GM13976 (cell line): Measurements from ENCODE around the gene KRTAP2-1.
"Not testable (repeated sequence)": the region's sequence is repeated elsewhere in the genome, so short reads cannot be mapped to it uniquely, and the experiment has no call there.

Experiments
- DNase-seq: peaks from one replicate; pipeline ENCODE4 v3.0.0; 2012; ENCODE audit warnings: low spot score
- in situ Hi-C: fragments of 300-500 bp; cut with MboI; formaldehyde crosslinking; loops from one replicate; pipeline ENCODE4 v1.12.0; 2022; ENCODE audit warnings: low sequenced_read_pairs, mixed read lengths, inconsistent platforms; ENCODE audit not compliant: unreplicated experiment
- TF ChIP-seq, protein P1 (sequence below): IDR thresholded peaks from 2 replicates; pipeline ENCODE4 v1.5.1; 2012; ENCODE audit warnings: borderline replicate concordance, mild to moderate bottlenecking; ENCODE audit not compliant: insufficient read depth; ENCODE audit errors: extremely low read depth, missing control alignments, control extremely low read depth

The KRTAP2-1 gene, protein sequence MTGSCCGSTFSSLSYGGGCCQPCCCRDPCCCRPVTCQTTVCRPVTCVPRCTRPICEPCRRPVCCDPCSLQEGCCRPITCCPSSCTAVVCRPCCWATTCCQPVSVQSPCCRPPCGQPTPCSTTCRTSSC

DNA sequence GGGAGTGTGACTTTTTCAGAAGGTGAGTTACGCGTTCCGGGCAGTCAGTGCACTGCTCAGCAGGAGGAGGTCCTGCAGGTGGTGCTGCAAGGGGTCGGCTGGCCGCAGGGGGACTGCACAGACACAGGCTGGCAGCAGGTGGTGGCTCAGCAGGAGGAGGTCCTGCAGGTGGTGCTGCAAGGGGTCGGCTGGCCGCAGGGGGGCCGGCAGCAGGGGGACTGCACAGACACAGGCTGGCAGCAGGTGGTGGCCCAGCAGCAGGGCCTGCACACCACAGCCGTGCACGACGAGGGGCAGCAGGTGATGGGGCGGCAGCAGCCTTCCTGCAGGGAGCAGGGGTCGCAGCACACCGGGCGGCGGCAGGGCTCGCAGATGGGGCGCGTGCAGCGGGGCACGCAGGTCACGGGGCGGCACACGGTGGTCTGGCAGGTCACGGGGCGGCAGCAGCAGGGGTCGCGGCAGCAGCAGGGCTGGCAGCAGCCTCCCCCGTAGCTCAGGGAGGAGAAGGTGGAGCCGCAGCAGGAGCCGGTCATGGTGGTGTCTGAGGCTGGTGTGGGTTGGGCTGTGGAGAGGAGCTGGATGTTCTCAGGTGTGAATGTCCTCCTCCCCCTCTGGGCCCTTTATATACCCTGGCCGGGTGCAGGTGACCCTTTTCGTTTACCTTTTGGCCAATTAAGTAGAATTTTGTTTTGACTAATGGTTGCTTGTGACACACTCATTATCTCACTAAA lies at the start of gene KRTAP2-1:
Gene KRTAP2-1, minus strand, starts transcription at position 582 of the 731 bp plus-strand sequence. Its CDS starts 49 bp downstream, at position 533.
- in situ Hi-C loops, DNase-seq: not testable (repeated sequence)

DNA sequence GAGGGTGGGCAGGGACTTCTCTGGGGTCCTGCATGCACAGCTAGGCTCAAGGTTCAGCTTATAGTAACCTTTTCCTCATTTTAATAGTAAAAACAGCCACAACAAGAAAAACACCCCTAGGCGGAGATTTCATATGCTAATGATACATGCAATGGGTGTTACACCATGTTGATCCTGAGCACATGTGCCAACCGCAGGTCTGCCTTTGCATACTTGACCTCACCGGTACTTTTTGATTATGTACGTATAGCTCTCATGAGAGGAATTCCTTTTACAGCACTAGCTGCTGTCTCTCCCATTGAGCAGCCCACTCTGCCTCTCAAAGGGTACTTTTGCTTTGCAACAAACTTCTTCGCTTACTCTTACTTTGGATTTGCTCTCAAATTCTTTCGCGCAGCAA lies 48.9 kb upstream of the KRTAP2-1 start:
- TF ChIP-seq, protein P1, sequence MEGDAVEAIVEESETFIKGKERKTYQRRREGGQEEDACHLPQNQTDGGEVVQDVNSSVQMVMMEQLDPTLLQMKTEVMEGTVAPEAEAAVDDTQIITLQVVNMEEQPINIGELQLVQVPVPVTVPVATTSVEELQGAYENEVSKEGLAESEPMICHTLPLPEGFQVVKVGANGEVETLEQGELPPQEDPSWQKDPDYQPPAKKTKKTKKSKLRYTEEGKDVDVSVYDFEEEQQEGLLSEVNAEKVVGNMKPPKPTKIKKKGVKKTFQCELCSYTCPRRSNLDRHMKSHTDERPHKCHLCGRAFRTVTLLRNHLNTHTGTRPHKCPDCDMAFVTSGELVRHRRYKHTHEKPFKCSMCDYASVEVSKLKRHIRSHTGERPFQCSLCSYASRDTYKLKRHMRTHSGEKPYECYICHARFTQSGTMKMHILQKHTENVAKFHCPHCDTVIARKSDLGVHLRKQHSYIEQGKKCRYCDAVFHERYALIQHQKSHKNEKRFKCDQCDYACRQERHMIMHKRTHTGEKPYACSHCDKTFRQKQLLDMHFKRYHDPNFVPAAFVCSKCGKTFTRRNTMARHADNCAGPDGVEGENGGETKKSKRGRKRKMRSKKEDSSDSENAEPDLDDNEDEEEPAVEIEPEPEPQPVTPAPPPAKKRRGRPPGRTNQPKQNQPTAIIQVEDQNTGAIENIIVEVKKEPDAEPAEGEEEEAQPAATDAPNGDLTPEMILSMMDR: no peak
- no peak for DNase-seq
- in situ Hi-C loops: no loop called here

DNA sequence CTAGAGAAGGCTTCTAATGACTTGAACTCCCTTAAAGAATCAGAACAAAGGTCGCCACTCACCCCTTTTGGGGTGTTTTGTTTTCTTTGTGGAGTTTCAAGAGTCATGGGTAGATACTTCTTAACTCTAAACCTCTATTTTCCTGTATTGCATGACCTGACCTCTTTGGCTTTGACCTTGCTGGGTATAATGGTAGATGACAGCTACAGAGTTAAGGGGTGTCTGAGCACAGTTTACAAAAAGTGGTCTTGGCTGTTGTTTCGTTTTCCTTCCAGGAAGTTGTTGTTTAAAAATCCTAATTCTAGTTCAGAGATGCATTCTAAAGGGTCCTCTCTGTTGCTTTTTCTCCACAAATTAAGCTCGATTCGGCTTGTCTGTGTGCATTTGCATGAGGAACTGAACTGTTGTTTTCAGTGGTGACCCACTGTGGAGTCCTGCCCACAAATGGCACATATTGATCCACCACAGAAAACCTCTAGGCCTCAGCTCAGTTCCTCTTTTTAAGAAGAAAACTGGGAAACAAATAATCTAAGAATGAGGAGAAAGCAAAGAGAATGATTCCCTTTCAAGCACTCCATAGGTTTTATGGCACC lies 41.7 kb upstream of the KRTAP2-1 start:
- DNase-seq, in situ Hi-C loops: not testable (repeated sequence)

DNA sequence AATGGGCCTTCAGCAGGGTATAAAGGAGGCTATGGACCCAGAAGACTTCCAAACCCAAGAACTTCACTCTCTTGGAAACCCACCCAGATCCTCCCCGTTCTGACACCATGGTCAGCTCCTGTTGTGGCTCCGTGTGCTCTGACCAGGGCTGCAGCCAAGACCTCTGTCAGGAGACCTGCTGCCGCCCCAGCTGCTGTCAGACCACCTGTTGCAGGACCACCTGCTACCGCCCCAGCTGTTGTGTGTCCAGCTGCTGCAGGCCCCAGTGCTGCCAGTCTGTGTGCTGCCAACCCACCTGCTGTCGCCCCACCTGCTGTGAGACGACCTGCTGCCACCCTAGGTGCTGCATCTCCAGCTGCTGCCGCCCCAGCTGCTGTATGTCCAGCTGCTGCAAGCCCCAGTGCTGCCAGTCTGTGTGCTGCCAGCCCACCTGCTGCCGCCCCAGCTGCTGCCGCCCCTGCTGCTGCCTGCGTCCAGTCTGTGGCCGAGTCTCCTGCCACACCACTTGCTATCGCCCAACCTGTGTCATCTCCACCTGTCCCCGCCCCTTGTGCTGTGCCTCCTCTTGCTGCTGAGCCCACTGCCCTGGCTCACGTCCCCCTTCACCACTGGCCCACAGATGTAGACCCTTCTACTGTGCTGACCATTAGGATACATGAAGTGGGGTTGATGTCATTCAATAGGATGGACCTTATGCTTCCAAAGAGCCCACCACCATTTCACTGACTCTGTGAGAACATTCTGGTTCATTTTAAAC lies 37.2 kb upstream of the KRTAP2-1 start, which contains the start of gene KRTAP4-7:
Gene KRTAP4-7, plus strand, starts transcription at position 51 of the 757 bp plus-strand sequence. Its CDS starts 57 bp downstream, at position 108.
- DNase-seq, in situ Hi-C loops: not testable (repeated sequence)

DNA sequence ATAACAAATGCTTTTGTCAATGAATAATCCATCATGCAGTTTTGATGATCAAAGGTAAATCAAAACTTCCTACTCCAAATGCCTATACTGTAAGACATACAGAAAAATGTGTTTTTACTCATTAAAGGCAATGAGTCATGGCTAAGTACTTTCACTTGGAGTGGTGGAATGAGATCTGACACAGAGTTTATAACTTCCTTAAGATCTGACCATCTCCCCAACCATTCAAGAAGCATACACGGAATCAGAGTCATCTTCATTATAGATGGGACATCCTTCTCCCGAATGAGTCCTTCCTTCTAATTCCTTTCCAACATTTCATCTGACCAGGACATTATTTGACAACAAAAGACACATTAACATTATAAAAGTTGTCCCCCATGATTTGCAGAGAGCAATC lies 36.3 kb upstream of the KRTAP2-1 start:
- in situ Hi-C loops, DNase-seq: not testable (repeated sequence)

DNA sequence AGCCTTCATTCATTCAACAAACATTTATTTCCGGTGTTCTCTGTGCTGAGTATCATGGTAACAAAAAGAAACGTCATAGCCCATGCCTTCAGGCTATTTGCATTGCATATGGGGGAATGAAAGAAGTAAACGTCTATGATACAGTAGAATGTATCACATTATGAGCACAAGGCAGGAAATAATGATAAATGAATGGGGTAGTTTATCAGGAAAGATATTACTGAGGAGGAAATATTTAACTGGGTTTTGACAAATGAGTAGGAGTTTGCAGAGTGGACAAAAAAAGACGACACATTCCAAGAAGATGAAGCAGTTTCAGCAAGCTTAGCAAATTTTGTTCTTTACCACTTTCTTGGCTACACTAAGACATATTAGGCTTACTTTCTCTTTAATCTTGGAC lies 35.5 kb upstream of the KRTAP2-1 start:
- in situ Hi-C loops: no loop called here
- TF ChIP-seq, protein P1: no peak
- DNase-seq: no peak

DNA sequence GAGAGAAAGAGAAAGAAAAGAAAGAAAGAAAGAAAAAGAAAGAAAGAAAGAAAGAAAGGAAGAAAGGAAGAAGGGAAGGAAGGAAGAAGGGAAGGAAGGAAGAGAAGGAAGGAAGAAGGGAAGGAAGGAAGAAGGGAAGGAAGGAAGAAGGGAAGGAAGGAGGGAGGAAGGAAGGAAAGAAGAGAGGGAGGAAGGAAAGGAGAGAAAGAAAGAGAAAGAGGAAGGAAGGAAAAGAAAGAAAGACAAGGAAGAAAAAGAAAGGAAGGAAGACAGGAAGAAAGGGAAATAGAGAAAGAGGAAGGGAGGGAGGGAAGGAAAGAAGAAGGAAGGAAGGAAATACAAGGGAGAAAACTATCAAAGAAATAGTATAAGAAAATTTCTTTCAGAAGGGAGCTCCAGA lies 29.7 kb upstream of the KRTAP2-1 start:
- no peak for DNase-seq
- TF ChIP-seq, protein P1: no peak
- in situ Hi-C loops: no loop called here

DNA sequence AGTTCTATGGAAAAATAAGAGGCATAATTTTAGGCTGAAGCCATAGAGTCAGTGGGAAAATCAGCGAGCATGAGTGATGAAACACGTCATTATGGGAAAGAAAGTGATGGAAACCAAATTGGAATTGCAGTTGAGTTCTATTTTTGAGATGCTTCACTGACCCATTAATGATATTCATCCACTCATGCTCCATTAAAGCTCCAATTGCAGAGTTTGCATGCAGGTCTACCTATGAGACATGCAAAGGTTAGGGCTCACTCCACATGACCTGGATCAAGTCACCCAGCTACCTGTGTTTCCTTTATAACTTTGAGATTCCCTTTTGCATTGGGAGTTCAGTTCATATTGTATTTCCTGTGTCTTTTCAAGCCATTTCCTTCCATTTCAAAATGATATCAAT lies 26.6 kb upstream of the KRTAP2-1 start:
- TF ChIP-seq, protein P1: no peak
- no peak for DNase-seq
- in situ Hi-C loops: no loop called here
